Caco-2 (cell line): ENCODE results near the gene SUB1. TPM values are rescaled to one million over a fixed set of nuclear protein-coding genes. Genes with fewer than 3 reads are reported as not detected.

Experiments
- BruUV-seq: library from RNA; stranded (reverse); fragments of 400-500 nt; replicated peaks from 2 replicates; lab custom pipeline; 2021; lab: Mats Ljungman, UMichigan
- CTCF ChIA-PET: fragments of 300-600 bp; sonication (Branson Sonifier 250); formaldehyde crosslinking; loops from one replicate; lab custom pipeline; 2022; ENCODE audit warnings: antibody characterized with exemption; lab: Charles Lee
- POLR2A ChIA-PET: fragments of 300-600 bp; sonication (Branson Sonifier 250); formaldehyde crosslinking; loops from one replicate; lab custom pipeline; 2022; ENCODE audit warnings: antibody characterized with exemption; lab: Charles Lee
- DNase-seq, 2 experiments: peaks; one replicate each; pipeline versions ENCODE4 v3.0.0 to v3.0.0-alpha.2; 2020 to 2022
- H3K27me3 ChIP-seq: replicated peaks from 2 replicates; pipeline ENCODE4 v1.6.0; 2011; ENCODE audit warnings: low read length; ENCODE audit not compliant: control insufficient read depth, insufficient read depth
- H3K36me3 ChIP-seq: 2 replicates; pipeline ENCODE4 v1.5.1; 2011; ENCODE audit warnings: low read length; ENCODE audit not compliant: control insufficient read depth, insufficient read depth
- H3K4me1 ChIP-seq: fragments of 250-450 bp; sonication (Bioruptor Pico); 2 replicates; pipeline ENCODE4 v1.5.1; 2020; ENCODE audit warnings: mild to moderate bottlenecking
- H3K4me3 ChIP-seq: 2 replicates; pipeline ENCODE4 v1.5.1; 2011; ENCODE audit warnings: low read depth, mild to moderate bottlenecking, control low read depth, low read length
- H3K9me3 ChIP-seq: fragments of 250-450 bp; sonication (Bioruptor Pico); 2 replicates; pipeline ENCODE4 v1.5.1; 2020; ENCODE audit warnings: mild to moderate bottlenecking, moderate library complexity
- H3K27ac Mint-ChIP-seq: one replicate; pipeline ENCODE4 v1.8.0; 2022; ENCODE audit warnings: mixed read lengths; ENCODE audit not compliant: unreplicated experiment
- H3K27me3 Mint-ChIP-seq: one replicate; pipeline ENCODE4 v1.8.0; 2022; ENCODE audit warnings: mixed read lengths; ENCODE audit not compliant: insufficient read depth, unreplicated experiment
- H3K36me3 Mint-ChIP-seq: one replicate; pipeline ENCODE4 v1.8.0; 2022; ENCODE audit warnings: mild to moderate bottlenecking, mixed read lengths; ENCODE audit not compliant: insufficient read depth, unreplicated experiment
- H3K4me1 Mint-ChIP-seq: one replicate; pipeline ENCODE4 v1.8.0; 2022; ENCODE audit warnings: low read depth, mixed read lengths; ENCODE audit not compliant: unreplicated experiment
- H3K4me3 Mint-ChIP-seq: one replicate; pipeline ENCODE4 v1.8.0; 2022; ENCODE audit warnings: mild to moderate bottlenecking, moderate library complexity, mixed read lengths; ENCODE audit not compliant: unreplicated experiment
- H3K9me3 Mint-ChIP-seq: one replicate; pipeline ENCODE4 v1.8.0; 2022; ENCODE audit warnings: mixed read lengths; ENCODE audit not compliant: unreplicated experiment
- intact Hi-C: fragments of 100-400 bp; cut with micrococcal nuclease; formaldehyde crosslinking; loops from one replicate; pipeline ENCODE4 v1.10.0; 2022; ENCODE audit not compliant: unreplicated experiment
- total RNA-seq: library from RNA; stranded (reverse); gene quantifications from 2 replicates; pipeline ENCODE4 v1.2.3, GENCODE V29; 2022
- TF ChIP-seq, protein P1 (sequence below), 2 experiments: fragments of 200-600 bp in 1 of 2; IDR thresholded peaks; 1 replicate in 1 of 2; 2 replicates in 1 of 2; pipeline versions ENCODE4 v1.5.1 to v1.8.0; 2011 to 2022; ENCODE audit warnings: antibody characterized with exemption in 1 of 2, control low read depth in 1 of 2, inconsistent platforms in 1 of 2, low read depth in 1 of 2, low read length in 1 of 2, mild to moderate bottlenecking in 1 of 2, moderate library complexity in 1 of 2; ENCODE audit not compliant: insufficient read depth in 1 of 2, severe bottlenecking in 1 of 2, unreplicated experiment in 1 of 2

The SUB1 gene
- total RNA-seq, 1 experiment from 2014 or later = 281 TPM

DNA sequence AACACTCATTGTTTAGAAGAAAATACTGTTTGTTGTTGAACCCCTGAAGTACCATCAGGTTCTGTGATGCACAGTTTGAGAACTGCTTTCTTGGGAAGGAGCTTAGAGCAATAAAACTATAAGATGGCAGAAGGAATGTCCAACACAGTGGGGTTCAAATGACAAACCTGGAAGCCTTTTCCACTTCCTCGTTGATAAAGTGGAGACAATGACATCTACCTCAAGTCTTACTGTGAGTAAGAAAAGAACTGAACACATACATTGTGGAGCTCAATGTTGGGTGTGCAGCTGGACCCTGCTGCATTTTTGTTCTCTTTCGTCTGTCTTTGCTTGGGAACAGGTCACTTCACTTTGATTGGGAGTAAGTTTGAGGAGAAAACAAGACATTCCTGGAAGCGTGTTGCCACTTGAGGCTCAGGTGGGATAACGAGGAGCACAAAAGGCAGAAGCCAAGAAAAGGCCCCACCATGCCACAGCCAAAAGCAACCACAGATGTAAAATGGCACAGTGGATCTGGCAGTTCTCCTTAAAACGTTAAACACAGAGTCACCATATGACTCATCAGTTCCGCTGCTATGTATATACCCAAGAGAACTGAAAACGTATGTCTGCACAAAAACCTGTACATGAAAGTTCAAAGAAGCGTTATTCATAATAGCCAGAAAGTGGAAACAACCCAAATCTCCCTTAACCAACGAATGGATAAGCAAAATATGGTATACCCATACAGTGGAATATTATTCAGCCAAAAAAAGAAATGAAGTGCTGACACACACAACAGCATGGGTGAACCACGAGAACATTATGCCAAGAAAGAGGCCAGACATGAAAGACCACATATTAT, 42.9 kb upstream of the SUB1 start:
- BruUV-seq = no TSS peak
- Mint-ChIP-seq H3K4me3 (no peak overlapping the region), H3K9me3 (no peaks in the 10 kb centered on the region), H3K27ac (no peak overlapping the region), H3K4me1 (peaks cover 2% of the 10 kb centered on the region), H3K27me3 (no peaks in the 10 kb centered on the region), H3K36me3 (no peaks in the 10 kb centered on the region)
- TF ChIP-seq, protein P1, sequence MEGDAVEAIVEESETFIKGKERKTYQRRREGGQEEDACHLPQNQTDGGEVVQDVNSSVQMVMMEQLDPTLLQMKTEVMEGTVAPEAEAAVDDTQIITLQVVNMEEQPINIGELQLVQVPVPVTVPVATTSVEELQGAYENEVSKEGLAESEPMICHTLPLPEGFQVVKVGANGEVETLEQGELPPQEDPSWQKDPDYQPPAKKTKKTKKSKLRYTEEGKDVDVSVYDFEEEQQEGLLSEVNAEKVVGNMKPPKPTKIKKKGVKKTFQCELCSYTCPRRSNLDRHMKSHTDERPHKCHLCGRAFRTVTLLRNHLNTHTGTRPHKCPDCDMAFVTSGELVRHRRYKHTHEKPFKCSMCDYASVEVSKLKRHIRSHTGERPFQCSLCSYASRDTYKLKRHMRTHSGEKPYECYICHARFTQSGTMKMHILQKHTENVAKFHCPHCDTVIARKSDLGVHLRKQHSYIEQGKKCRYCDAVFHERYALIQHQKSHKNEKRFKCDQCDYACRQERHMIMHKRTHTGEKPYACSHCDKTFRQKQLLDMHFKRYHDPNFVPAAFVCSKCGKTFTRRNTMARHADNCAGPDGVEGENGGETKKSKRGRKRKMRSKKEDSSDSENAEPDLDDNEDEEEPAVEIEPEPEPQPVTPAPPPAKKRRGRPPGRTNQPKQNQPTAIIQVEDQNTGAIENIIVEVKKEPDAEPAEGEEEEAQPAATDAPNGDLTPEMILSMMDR (IDR thresholded peaks at IDR 0.05; ENCODE audit: insufficient read depth in 1 of 2, low read depth in 1 of 2, low read length in 1 of 2, severe bottlenecking in 1 of 2, unreplicated experiment in 1 of 2) = no peak
- no peak overlapping the region for H3K4me3 ChIP-seq
- H3K4me1 ChIP-seq = no peaks in the 10 kb centered on the region
- intact Hi-C loops = no loop called here
- H3K9me3 ChIP-seq = no peaks in the 10 kb centered on the region
- DNase-seq = no peak
- ChIA-PET CTCF (no interaction called here), POLR2A (no interaction called here)
- no peaks in the 10 kb centered on the region for H3K36me3 ChIP-seq
- no peaks in the 10 kb centered on the region for H3K27me3 ChIP-seq

DNA sequence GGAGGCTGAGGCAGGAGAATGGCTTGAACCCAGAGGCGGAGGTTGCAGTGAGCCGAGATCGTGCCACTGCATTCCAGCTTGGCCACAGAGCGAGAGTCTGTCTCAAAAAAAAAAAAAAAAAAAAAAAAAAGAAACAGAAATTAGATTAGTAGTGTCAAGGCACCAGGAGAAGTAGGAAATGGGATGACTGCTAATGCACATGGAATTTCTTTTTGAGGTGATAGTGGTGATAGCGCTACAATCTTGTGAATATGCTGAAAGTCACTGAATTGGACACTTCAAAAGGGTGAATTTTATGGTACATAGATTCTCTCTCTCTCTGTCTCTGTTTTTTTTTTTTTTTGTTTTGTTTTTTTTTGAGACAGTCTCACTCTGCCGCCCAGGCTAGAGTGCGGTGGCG, 42.1 kb upstream of the SUB1 start:
- CTCF ChIA-PET = no interaction called here
- POLR2A ChIA-PET = no interaction called here
- BruUV-seq = no TSS peak
- H3K27me3 ChIP-seq = no peaks in the 10 kb centered on the region
- H3K27ac Mint-ChIP-seq = no peak overlapping the region
- no peaks in the 10 kb centered on the region for H3K4me1 ChIP-seq
- H3K4me3 Mint-ChIP-seq = no peak overlapping the region
- no peaks in the 10 kb centered on the region for H3K9me3 ChIP-seq
- H3K36me3 Mint-ChIP-seq = no peaks in the 10 kb centered on the region
- H3K27me3 Mint-ChIP-seq = no peaks in the 10 kb centered on the region
- intact Hi-C loops = no loop called here
- TF ChIP-seq, protein P1 (IDR thresholded peaks at IDR 0.05; ENCODE audit: insufficient read depth in 1 of 2, low read depth in 1 of 2, low read length in 1 of 2, severe bottlenecking in 1 of 2, unreplicated experiment in 1 of 2) = no peak
- no peaks in the 10 kb centered on the region for H3K36me3 ChIP-seq
- no peaks in the 10 kb centered on the region for H3K9me3 Mint-ChIP-seq
- no peaks in the 10 kb centered on the region for H3K4me1 Mint-ChIP-seq
- DNase-seq = no peak
- no peak overlapping the region for H3K4me3 ChIP-seq

DNA sequence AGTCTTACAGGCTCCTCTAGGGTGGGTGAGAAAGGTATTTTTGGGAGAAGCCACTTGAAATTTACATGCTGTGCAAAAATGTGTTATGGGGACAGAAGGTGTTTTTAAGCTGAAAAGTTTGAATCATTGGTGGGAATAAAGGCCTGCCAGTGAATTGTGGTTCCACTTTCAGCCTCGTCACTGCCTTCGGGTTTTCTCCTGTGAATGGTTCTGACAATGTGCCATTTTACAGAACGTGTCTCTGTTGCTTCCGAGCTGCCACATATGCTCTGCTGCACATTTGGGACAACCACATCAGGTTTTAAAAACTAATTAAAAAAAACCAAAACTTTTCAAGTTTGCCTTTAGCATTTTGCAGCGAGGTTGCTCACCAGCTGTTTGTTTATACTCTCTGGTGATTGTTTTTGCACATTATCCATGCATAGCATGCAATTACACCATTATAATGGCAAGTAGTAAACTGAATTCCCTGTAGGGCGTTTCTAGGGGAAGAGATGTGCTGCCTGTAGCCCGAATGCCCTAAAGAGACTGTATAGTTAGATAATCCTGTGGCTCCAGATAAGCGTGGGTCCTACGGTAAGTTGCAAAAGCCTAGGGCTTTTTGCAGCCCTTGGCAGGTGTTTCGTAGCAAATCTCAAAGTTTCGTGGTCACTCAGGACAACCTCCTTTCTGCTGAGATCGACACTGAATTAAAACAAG, 40.1 kb upstream of the SUB1 start:
- ChIA-PET CTCF (interaction anchor here (0.6 kb wide), 1 partner anchor 371 kb away, joined by 3 read pairs; no protein-coding TSS in a partner anchor), POLR2A (no interaction called here)
- TF ChIP-seq, protein P1 (IDR thresholded peaks at IDR 0.05; ENCODE audit: insufficient read depth in 1 of 2, low read depth in 1 of 2, low read length in 1 of 2, severe bottlenecking in 1 of 2, unreplicated experiment in 1 of 2) = no peak
- no peaks in the 10 kb centered on the region for H3K9me3 Mint-ChIP-seq
- intact Hi-C loops = no loop called here
- Histone ChIP-seq H3K4me3 (no peak overlapping the region), H3K9me3 (no peaks in the 10 kb centered on the region), H3K4me1 (no peaks in the 10 kb centered on the region), H3K36me3 (no peaks in the 10 kb centered on the region), H3K27me3 (no peaks in the 10 kb centered on the region)
- no peak for DNase-seq
- no TSS peak for BruUV-seq
- H3K4me1 Mint-ChIP-seq = no peaks in the 10 kb centered on the region
- H3K4me3 Mint-ChIP-seq = no peak overlapping the region
- H3K27me3 Mint-ChIP-seq = no peaks in the 10 kb centered on the region
- no peaks in the 10 kb centered on the region for H3K36me3 Mint-ChIP-seq
- H3K27ac Mint-ChIP-seq = no peak overlapping the region
